Measurements from ENCODE around the gene PRKAG1.
A peak's percentile ranks its signal among the peaks of the same experiment; 100 is the strongest.

PRKAG1 gene

DNA sequence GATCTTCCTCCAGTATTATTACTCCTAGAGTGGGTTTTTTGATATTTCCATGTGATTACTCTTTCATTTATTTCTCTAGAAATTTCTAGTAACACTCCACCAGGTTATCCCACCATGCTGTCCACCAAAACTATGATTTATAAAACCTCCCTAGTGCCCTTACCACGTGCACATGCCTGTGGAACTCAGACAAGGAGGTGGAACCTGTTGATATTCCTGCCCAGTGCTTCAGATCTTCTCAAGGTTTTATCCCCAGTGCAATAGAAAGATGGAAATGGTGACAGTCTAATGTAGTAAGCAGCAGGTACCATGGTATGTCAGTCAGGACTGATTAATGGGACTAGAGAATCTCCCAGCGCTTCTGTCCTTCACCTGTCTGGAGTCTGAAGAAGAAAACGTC is 57.7 kb downstream of the PRKAG1 start:
- no peak for DNase-seq

DNA sequence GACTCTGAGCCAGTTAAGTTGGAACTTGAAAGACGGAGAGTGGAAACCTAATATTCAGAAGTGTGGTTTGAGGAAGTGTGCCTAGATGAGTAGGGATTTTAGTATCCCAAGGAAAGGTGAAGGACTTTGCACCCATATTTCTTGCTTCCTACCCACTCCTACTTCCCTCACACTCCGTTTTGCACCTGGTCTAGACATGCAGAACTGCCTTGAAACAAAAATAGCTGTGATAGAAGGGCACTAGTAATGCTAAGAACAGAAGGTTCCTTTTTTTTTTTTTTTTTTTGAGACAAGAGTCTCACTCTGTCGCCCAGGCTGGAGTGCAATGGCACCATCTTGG is 60.6 kb downstream of the PRKAG1 start:
- no peak for DNase-seq

DNA sequence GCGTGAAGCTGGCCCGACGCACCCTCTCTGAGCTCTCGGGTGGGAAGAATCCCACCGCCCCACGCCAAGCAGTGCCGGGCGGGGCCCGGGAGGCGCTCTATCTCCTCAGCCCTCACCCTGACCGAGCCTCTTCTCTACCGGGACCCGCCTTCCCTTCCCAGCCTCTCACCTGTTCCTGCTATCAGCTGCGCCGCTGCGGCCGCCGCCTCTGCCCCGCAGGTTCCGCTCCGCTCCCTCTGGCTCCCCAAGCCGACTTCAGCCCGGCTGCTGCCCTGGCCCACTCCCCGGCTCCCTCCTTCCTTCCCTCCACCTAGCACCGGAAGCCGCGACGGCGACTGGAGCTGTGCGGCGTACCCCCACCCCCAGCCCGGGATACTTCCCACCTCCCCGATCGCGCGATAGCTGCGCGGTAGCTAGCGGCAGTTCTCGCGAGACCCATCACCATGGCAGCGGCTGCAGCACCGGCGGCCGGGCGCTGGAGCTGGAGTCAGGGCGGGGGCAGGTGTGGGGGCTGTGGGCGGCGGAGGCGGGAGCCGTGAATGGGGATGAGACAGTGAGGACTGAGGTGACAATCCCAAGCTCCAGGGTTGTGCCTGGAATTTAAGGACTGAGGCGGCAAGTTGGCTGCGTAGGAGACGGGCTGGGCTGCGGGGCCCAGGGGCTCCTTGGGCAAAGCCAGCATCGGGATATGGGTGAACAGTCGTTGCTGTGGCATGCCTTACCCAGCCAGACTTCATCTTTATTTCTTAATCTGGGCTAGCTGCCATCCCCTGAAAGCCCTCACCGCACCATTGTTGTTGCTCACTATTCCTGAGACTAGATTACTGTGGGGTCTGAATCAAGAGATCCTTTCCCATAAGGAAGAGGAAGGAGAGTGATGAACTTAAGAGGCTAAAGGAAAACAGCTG is 61.2 kb downstream of the PRKAG1 start, which contains the start of gene ARF3:
TSS of gene ARF3 (minus strand) at position 347 of the 908 bp plus-strand sequence. CDS start 16,392 bp downstream, outside the sequence.
- peak; percentile 84 for DNase-seq

DNA sequence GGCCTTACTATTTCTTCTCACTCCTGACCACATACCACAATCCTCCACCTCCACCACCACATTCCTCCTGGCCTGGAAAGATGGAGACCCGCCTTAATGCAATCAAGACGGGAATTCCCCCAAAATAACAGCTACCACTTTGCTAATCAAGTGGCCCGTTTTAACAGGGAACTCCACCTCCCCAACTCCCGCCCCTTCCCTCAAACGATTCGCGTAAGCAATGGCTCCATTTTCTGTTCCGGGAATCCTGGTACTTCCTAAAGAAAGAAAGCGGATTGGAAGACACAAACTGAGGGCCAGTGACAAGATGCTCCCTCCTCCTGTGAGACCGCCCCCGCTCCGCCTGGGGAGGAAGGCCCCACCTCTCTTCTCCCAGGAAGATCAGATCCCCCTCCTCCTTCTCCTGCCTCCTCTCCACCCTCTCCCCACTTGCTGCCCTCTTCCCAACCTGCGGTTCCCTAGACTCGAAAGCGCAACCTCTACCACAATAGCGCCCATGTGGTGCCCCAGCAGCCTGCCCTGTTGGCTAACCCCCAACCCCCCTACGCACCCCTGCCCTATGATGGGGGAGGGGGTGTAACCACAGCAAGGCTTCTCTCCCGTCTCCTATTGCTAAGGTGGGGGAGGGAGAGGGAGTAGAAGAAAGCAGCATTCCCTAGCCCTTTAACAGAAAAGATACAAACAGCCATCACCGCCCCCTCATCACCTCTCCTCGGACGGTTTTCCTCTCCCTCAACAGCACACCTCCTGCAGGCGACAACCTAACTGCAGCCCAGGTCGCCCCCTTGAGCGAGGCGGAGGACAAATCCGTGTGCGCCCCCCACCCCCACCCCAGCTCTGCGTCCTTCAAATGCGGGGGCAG is 62.1 kb downstream of the PRKAG1 start:
- DNase-seq = peak; percentile 68

DNA sequence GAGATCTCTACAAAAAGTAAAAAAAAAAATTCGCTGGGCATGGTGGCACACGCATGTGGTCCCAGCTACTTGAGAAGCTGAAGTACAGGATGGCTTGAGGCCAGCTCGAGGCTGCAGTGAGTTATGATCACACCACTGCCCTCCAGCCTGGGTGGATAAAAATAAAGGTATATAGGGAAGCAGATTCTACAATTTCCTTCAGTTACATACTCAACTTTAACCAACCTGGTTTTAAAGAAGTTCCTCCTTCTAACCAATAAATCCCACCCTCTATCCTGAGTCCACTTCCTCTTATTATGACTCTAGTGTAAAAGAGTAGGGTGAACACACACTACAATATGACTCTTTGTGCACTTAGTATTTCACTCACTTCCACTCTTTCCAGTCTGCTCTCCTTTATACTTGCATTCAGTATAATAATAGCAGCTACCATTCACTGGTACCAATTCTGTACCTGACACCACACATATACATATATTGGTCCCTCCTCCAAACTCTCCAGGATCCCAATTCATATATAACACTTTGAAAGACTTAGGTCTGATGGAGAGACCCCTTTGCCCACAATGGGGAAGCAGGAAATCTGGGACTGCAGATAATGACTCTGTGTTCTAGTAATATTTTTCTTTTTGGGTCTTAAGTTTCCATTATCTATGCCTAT is 63.6 kb downstream of the PRKAG1 start:
- DNase-seq = no peak

DNA sequence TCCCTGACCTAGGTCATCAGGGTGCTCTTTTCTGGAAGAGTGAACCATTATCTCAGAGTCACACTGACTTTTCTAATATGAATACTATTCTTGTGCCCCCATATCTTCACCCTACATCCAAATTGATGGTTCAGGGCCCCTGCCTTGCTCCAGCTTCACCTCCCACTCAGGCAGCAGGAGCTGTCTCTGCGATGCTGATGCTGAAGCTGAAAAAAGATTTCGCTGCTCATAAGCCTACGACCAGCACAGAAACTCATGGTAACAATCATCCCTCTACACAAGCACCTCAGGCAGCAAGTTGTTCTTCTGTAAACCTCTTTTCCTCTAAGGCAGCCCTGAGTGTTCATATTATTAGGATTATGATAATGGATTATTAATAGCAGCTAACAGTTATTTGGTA is 64.5 kb downstream of the PRKAG1 start:
- DNase-seq = no peak

DNA sequence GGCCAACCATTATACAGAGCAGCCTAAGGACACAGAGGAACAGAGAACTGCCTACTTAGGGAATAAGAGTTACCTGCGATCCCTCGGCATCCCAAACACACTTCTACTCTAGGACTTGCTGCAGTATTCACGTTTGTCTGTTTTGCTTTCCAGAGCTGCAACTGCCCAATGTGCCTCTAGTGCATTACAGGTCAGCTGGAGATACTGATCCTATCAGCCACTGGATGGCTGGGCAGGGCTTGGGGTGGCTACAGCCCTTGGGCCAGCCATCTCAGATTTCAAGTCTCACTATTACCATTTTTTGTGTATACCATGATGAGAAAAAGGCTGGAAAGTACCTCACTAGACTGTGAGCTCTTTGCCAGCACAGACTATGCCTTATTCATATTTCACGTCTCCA is 65.9 kb downstream of the PRKAG1 start:
- no peak for DNase-seq

Data from NCI-H1105 (cell line).